MM.1S (cell line): ENCODE results near the gene DAAM1.

Source experiments
- CTCF ChIP-seq: fragments of 300-600 bp; sonication (generic); IDR thresholded peaks from 2 replicates; pipeline ENCODE4 v1.5.1; 2016; ENCODE audit warnings: antibody characterized with exemption, low read length, mixed read lengths
- EZH2 ChIP-seq: fragments of 300-600 bp; sonication (generic); optimal IDR thresholded peaks from 2 replicates; pipeline ENCODE3; 2017; ENCODE audit warnings: low read depth, mild to moderate bottlenecking, antibody characterized with exemption, low read length, mixed read lengths

- TF ChIP-seq CTCF (no peak), EZH2 (no peak)
Observed at GRCh38 chr14:59159169-59159568, 29.3 kb upstream of the DAAM1 start.
